Astrocyte (in vitro differentiated cells and primary cell): Measurements from ENCODE around the gene FOSL2. TPM values are rescaled to one million over a fixed set of nuclear protein-coding genes. Genes with fewer than 3 reads are reported as not detected.

Source experiments
- DNase-seq: peaks from one replicate; pipeline ENCODE4 v3.0.0-alpha.2; 2010; ENCODE audit warnings: low read depth
- FAIRE-seq: peaks from 2 replicates; lab custom pipeline; 2011; peaks lifted over from hg19 to GRCh38; lab: Jason Lieb, UNC
- H2AFZ ChIP-seq: 2 replicates; pipeline ENCODE4 v1.6.0; 2012; ENCODE audit warnings: low read depth, low read length, inconsistent platforms
- H3K27ac ChIP-seq: 2 replicates; pipeline ENCODE4 v1.5.1; 2011; ENCODE audit warnings: low read depth, low read length, inconsistent platforms
- H3K27me3 ChIP-seq: 2 replicates; pipeline ENCODE4 v1.6.0; 2011; ENCODE audit warnings: low read length, inconsistent platforms; ENCODE audit not compliant: insufficient read depth
- H3K36me3 ChIP-seq: 2 replicates; pipeline ENCODE4 v1.5.1; 2011; ENCODE audit warnings: low read length, inconsistent platforms; ENCODE audit not compliant: insufficient read depth
- H3K4me1 ChIP-seq: 2 replicates; pipeline ENCODE4 v1.5.1; 2011; ENCODE audit warnings: low read length, inconsistent platforms; ENCODE audit not compliant: insufficient read depth
- H3K4me2 ChIP-seq: 2 replicates; pipeline ENCODE4 v1.6.0; 2012; ENCODE audit warnings: low read length, inconsistent platforms
- H3K4me3 ChIP-seq: 2 replicates; pipeline ENCODE4 v1.5.1; 2011; ENCODE audit warnings: low read depth, mild to moderate bottlenecking, low read length, inconsistent platforms; ENCODE audit not compliant: insufficient read depth
- H3K79me2 ChIP-seq: 2 replicates; pipeline ENCODE4 v1.6.0; 2012; ENCODE audit warnings: mild to moderate bottlenecking, low read length, inconsistent platforms; ENCODE audit not compliant: insufficient read depth
- H3K9ac ChIP-seq: 2 replicates; pipeline ENCODE4 v1.6.0; 2012; ENCODE audit warnings: mild to moderate bottlenecking, low read length, inconsistent platforms
- H3K9me3 ChIP-seq: 2 replicates; pipeline ENCODE4 v1.5.1; 2012; ENCODE audit warnings: low read depth, mild to moderate bottlenecking, low read length, inconsistent platforms; ENCODE audit not compliant: insufficient read depth
- H4K20me1 ChIP-seq: 2 replicates; pipeline ENCODE4 v1.6.0; 2012; ENCODE audit warnings: low read length, inconsistent platforms; ENCODE audit not compliant: insufficient read depth
- H3K27ac Mint-ChIP-seq: one replicate; pipeline ENCODE4 v1.8.0; 2021; ENCODE audit warnings: mild to moderate bottlenecking, mixed read lengths; ENCODE audit not compliant: unreplicated experiment
- H3K27me3 Mint-ChIP-seq: one replicate; pipeline ENCODE4 v1.8.0; 2021; ENCODE audit warnings: low read depth, mixed read lengths; ENCODE audit not compliant: unreplicated experiment
- H3K36me3 Mint-ChIP-seq: one replicate; pipeline ENCODE4 v1.8.0; 2021; ENCODE audit warnings: low read depth, mixed read lengths; ENCODE audit not compliant: unreplicated experiment
- H3K4me1 Mint-ChIP-seq: one replicate; pipeline ENCODE4 v1.8.0; 2021; ENCODE audit warnings: low read depth, mixed read lengths; ENCODE audit not compliant: unreplicated experiment
- H3K4me3 Mint-ChIP-seq: one replicate; pipeline ENCODE4 v1.8.0; 2021; ENCODE audit warnings: mild to moderate bottlenecking, moderate library complexity, mixed read lengths; ENCODE audit not compliant: unreplicated experiment
- H3K9me3 Mint-ChIP-seq: one replicate; pipeline ENCODE4 v1.8.0; 2021; ENCODE audit warnings: mild to moderate bottlenecking, mixed read lengths; ENCODE audit not compliant: unreplicated experiment
- EZH2 ChIP-seq: IDR thresholded peaks from 2 replicates; pipeline ENCODE4 v1.6.1; 2012; ENCODE audit warnings: mild to moderate bottlenecking, low read length, inconsistent platforms; ENCODE audit not compliant: insufficient read depth
- total RNA-seq: library from RNA; stranded (reverse); gene quantifications from 2 replicates; pipeline ENCODE4 v1.2.1, GENCODE V29; 2021
- TF ChIP-seq, protein P1 (sequence below): IDR thresholded peaks from 2 replicates; pipeline ENCODE4 v1.5.1; 2011; ENCODE audit warnings: low read depth, mild to moderate bottlenecking, inconsistent platforms, low read length, moderate library complexity; ENCODE audit not compliant: insufficient read depth

The FOSL2 gene
- total RNA-seq, 1 donor from 2014 or later = 158 TPM

DNA sequence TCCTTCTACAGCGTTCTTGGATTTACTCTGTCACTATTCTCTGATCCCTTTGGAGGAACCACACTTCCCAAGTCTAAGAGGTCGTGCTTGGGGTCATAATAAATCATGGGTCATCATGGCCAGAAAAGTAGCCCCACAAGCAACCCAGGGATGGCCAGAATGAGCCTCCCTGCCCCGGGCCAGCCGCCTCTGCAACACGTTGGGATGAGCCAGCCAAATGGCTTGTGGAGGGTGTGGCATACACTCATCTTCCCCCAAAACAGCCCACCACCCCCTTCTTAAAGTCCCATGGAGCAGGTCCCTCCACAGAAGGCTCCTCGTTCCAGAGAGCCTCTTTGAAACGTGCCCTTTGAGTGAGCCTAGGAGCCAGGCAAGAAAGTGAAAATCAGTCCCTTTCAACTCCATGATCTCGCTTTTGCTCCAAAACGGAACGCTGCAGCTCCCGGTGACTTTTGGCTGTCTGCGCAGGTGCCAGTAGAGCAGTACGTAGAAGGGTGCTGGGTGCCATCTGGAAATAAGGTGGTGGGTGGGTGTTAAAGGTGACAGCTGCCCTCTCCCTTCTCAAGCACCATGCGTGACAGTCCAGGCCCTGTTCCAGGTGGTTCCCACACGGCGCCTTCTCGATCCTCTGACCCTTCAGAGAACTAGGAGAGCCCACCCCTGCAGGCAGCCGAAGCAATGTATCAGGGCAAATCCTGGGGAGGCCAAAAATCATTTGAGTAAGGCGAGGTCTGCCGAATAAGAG lies 48.5 kb upstream of the FOSL2 start:
- H3K27ac Mint-ChIP-seq = no peak overlapping the region
- DNase-seq = no peak
- no peaks in the 10 kb centered on the region for H3K9me3 Mint-ChIP-seq
- peaks cover 20% of the 10 kb centered on the region for H3K4me1 Mint-ChIP-seq
- H3K9ac ChIP-seq = no peak overlapping the region
- no peak overlapping the region for H3K4me3 Mint-ChIP-seq
- H3K36me3 ChIP-seq = no peaks in the 10 kb centered on the region
- no peaks in the 10 kb centered on the region for H3K79me2 ChIP-seq
- peaks cover 2% of the 10 kb centered on the region for H3K36me3 Mint-ChIP-seq
- no peak overlapping the region for H3K27ac ChIP-seq
- no peak for FAIRE-seq
- H3K27me3 ChIP-seq = no peaks in the 10 kb centered on the region
- H3K4me1 ChIP-seq = peaks cover 15% of the 10 kb centered on the region
- H3K4me2 ChIP-seq = no peak overlapping the region
- H3K27me3 Mint-ChIP-seq = peaks cover 3% of the 10 kb centered on the region
- no peak overlapping the region for H3K4me3 ChIP-seq
- H4K20me1 ChIP-seq = no peaks in the 10 kb centered on the region
- no peak overlapping the region for H2AFZ ChIP-seq
- H3K9me3 ChIP-seq = no peaks in the 10 kb centered on the region
- TF ChIP-seq, protein P1, sequence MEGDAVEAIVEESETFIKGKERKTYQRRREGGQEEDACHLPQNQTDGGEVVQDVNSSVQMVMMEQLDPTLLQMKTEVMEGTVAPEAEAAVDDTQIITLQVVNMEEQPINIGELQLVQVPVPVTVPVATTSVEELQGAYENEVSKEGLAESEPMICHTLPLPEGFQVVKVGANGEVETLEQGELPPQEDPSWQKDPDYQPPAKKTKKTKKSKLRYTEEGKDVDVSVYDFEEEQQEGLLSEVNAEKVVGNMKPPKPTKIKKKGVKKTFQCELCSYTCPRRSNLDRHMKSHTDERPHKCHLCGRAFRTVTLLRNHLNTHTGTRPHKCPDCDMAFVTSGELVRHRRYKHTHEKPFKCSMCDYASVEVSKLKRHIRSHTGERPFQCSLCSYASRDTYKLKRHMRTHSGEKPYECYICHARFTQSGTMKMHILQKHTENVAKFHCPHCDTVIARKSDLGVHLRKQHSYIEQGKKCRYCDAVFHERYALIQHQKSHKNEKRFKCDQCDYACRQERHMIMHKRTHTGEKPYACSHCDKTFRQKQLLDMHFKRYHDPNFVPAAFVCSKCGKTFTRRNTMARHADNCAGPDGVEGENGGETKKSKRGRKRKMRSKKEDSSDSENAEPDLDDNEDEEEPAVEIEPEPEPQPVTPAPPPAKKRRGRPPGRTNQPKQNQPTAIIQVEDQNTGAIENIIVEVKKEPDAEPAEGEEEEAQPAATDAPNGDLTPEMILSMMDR = no peak
- no peak for TF ChIP-seq EZH2

DNA sequence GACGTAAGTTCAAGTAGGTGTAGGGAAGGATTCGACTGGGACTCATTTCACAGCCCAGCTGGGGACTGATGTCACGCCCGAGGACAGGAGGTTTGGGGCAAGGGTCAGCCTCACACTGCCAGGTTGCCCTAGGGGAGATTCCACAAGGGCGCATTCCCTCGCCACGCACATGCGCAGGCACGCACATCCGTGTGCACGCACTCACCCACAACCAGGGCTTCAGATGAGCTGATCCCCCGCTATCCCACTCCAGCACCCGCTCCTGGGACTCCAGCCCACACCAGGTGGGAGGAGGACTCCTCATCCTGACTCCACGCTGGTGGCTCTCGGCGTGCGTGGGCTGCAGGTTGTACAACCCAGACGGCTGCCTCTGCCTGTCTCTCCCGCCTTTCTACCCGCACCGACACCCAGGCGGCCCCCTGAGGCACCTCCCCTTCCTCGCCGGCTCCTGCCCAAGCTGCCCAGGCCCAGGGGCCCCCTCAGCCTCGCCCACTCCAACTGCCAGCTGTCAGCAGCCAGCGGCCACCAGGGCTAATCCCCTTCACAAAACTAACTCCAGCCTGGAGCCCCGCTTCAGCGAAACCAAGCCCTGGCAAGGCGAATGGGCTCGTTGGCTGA lies 47.8 kb upstream of the FOSL2 start:
- H3K36me3 ChIP-seq = no peaks in the 10 kb centered on the region
- Mint-ChIP-seq H3K27ac (no peak overlapping the region), H3K36me3 (no peaks in the 10 kb centered on the region), H3K9me3 (no peaks in the 10 kb centered on the region), H3K4me1 (peaks cover 18% of the 10 kb centered on the region), H3K27me3 (peaks cover 6% of the 10 kb centered on the region), H3K4me3 (no peak overlapping the region)
- no peaks in the 10 kb centered on the region for H3K27me3 ChIP-seq
- no peak overlapping the region for H3K4me2 ChIP-seq
- no peak overlapping the region for H2AFZ ChIP-seq
- TF ChIP-seq, protein P1 = no peak
- no peak for TF ChIP-seq EZH2
- H4K20me1 ChIP-seq = no peaks in the 10 kb centered on the region
- H3K9ac ChIP-seq = no peak overlapping the region
- DNase-seq (no peak), FAIRE-seq (no peak)
- H3K27ac ChIP-seq = no peak overlapping the region
- H3K79me2 ChIP-seq = no peaks in the 10 kb centered on the region
- H3K9me3 ChIP-seq = no peaks in the 10 kb centered on the region
- no peak overlapping the region for H3K4me3 ChIP-seq
- H3K4me1 ChIP-seq = peaks cover 14% of the 10 kb centered on the region

DNA sequence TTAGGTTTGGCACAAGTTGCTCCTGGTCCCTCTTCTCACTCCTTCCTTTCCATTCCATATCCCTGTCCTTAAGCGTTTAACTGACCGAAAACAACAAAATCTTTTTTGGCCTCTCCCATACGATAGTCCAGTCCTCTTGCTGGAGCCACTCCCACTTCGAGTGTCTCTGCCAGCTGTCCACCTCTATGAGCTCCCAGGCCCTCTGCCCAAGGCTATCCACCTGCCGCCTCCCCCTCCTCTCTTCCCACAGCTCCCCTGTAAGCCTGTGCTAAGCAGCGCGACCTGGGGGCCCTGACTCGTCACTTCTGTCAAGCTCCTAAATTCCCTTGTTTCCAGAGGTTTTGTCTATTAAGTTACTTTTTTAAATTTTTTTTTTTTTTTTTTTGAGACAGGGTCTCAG lies 47.0 kb upstream of the FOSL2 start:
- Histone ChIP-seq H3K27ac (no peak overlapping the region), H3K27me3 (no peaks in the 10 kb centered on the region), H3K36me3 (no peaks in the 10 kb centered on the region), H3K9ac (no peak overlapping the region), H3K79me2 (no peaks in the 10 kb centered on the region), H3K4me2 (no peak overlapping the region), H2AFZ (no peak overlapping the region), H3K4me1 (peaks cover 14% of the 10 kb centered on the region), H4K20me1 (no peaks in the 10 kb centered on the region), H3K4me3 (no peak overlapping the region), H3K9me3 (no peaks in the 10 kb centered on the region)
- FAIRE-seq = no peak
- Mint-ChIP-seq H3K9me3 (no peaks in the 10 kb centered on the region), H3K27me3 (peaks cover 6% of the 10 kb centered on the region), H3K4me3 (no peak overlapping the region), H3K27ac (no peak overlapping the region), H3K36me3 (no peaks in the 10 kb centered on the region), H3K4me1 (peaks cover 18% of the 10 kb centered on the region)
- DNase-seq = no peak
- TF ChIP-seq, protein P1 = no peak
- TF ChIP-seq EZH2 = no peak
